Epithelial cell of proximal tubule (primary cell): ENCODE data around the gene SERPINF2. TPM values are rescaled to one million over a fixed set of nuclear protein-coding genes. Genes with fewer than 3 reads are reported as not detected.
"Not testable (repeated sequence)": the region's sequence is repeated elsewhere in the genome, so short reads cannot be mapped to it uniquely, and the experiment has no call there.

Source experiments
- DNase-seq: peaks from one replicate; pipeline ENCODE4 v3.0.0-alpha.2; 2011; ENCODE audit warnings: low read depth
- H3K4me3 ChIP-seq: 2 replicates; pipeline ENCODE4 v1.5.1; 2011; ENCODE audit warnings: low read depth, mild to moderate bottlenecking, low read length
- total RNA-seq: library from RNA; depleted of rRNA; stranded (reverse); fragments of >200 nt; gene quantifications from 2 replicates; pipeline ENCODE4 v1.2.3, GENCODE V29; 2015
- TF ChIP-seq, protein P1 (sequence below): conservative IDR thresholded peaks from 2 replicates; pipeline ENCODE4 v1.5.1; 2012; ENCODE audit warnings: low read depth, mild to moderate bottlenecking, low read length

Gene SERPINF2
- total RNA-seq, 1 donor from 2014 or later = 0.92 TPM

DNA sequence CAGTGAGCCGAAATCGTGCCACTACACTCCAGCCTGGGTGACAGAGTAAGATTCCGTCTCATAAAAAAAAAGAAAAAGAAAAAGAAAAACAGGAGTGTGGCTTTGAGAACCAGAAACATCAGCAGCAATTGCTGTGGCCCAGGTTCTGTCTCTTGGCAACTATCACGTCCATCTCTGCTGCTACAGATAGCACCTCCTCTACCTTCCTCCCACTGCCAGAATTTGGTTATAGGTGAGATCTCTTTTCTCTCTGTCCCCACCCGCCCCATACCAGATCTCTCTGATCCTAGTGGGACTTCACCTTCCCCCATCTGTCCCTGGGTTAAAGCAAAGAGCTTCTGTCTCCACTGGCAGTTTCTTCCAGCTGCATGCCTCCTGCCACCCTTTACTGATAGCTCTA lies 35.6 kb upstream of the SERPINF2 start:
- DNase-seq = no peak
- H3K4me3 ChIP-seq = no peak overlapping the region
- TF ChIP-seq, protein P1, sequence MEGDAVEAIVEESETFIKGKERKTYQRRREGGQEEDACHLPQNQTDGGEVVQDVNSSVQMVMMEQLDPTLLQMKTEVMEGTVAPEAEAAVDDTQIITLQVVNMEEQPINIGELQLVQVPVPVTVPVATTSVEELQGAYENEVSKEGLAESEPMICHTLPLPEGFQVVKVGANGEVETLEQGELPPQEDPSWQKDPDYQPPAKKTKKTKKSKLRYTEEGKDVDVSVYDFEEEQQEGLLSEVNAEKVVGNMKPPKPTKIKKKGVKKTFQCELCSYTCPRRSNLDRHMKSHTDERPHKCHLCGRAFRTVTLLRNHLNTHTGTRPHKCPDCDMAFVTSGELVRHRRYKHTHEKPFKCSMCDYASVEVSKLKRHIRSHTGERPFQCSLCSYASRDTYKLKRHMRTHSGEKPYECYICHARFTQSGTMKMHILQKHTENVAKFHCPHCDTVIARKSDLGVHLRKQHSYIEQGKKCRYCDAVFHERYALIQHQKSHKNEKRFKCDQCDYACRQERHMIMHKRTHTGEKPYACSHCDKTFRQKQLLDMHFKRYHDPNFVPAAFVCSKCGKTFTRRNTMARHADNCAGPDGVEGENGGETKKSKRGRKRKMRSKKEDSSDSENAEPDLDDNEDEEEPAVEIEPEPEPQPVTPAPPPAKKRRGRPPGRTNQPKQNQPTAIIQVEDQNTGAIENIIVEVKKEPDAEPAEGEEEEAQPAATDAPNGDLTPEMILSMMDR = no peak

DNA sequence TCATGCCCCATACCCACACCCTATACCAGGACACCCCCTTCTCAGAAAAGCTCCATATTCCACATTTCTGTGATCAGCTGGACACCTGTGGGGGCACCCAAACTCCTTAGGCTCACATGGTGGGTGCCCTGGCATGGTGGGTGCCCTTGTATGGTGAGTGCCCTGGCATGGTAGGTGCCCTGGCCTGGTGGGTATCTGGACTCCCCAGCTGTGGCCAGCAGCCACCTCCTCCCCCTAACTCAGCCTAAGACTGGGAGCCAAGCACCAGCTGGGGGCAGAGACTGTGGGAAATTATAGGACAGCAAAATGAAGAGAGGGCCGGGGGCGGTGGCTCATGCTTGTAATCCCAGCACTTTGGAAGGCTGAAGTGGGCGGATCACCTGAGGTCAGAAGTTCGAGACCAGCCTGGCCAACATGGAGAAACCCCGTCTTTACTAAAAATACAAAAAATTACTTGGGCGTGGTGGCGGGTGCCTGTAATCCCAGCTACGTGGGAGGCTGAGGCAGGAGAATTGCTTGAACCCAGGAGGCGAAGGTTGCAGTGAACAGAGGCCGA lies 33.8 kb upstream of the SERPINF2 start:
- H3K4me3 ChIP-seq, DNase-seq: not testable (repeated sequence)

DNA sequence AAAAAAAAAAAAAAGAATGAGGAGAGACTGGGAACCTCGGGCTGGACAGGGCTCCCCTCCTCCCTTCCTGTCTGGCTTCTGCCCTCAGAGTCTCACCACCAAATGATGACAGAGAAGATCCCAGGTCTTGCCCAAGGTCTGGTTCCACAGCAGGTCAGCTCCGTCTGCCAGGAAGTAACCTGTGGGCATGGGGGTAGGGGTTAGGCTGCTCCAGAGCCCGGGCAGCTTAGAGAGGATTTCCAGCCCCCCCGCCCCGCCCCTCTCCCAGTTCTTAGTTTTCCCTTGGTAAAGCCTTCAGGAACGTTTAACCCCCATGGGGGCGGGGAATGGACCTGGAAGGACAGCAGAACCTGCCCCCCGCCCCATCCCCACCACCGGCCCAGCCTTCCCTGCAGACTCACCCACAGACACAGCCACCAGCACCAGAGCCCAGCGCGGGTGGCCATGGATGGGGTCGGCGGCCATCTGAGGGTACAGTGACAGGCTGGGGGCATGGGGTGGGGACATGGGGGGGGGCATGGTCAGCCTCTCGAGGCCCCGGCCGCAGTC lies 33.2 kb upstream of the SERPINF2 start:
- TF ChIP-seq, protein P1 = no peak
- DNase-seq = no peak
- peak overlapping the region; percentile 80 for H3K4me3 ChIP-seq

DNA sequence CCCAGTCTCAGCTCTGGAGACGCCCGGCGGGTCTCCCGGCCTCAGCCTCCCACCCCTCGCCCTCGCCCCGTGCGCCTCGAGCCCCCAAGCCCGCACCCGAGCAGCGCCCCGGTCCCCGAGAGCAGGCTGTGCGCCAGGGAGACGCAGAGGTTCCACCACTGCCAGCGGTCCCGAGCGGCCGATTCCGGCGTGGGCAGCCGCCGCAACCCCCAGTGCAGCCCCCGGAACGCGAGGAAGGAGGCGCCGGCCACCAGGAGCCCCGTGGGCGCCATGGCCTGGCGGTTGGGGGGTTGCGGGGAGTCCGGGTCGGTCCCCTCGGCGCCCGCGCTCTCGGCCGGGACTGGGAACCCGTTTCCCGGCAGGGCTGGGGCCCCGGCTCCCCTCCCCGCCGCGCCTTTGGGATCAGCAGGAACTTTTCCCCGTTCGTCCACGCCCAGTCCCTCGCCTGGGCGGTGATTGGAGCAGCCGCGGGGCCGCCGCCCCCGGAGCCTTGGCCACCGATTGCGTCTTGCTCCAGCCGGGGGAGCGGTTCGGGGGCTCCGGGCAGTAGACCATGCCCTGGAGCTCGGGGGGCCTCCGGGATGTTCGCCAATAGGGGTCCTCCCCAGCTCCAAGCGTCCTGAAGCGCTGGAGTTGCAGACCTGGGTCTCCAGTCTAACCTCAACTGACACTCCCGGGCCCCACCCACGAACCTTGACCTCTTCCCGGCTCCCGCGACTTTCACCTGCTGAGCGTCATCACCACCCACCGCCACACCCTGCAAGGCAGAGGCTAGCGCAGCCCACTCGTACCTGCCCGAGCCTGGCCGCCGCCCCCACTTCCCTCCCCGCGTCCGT lies 32.5 kb upstream of the SERPINF2 start, which contains the start of gene TLCD2:
Gene TLCD2 (minus strand): TSS at position 407 of the 836 bp plus-strand sequence. CDS start 135 bp downstream, at position 272.
- no peak for DNase-seq
- TF ChIP-seq, protein P1 = no peak
- H3K4me3 ChIP-seq = peak within 1 kb of the TSS; percentile 80

DNA sequence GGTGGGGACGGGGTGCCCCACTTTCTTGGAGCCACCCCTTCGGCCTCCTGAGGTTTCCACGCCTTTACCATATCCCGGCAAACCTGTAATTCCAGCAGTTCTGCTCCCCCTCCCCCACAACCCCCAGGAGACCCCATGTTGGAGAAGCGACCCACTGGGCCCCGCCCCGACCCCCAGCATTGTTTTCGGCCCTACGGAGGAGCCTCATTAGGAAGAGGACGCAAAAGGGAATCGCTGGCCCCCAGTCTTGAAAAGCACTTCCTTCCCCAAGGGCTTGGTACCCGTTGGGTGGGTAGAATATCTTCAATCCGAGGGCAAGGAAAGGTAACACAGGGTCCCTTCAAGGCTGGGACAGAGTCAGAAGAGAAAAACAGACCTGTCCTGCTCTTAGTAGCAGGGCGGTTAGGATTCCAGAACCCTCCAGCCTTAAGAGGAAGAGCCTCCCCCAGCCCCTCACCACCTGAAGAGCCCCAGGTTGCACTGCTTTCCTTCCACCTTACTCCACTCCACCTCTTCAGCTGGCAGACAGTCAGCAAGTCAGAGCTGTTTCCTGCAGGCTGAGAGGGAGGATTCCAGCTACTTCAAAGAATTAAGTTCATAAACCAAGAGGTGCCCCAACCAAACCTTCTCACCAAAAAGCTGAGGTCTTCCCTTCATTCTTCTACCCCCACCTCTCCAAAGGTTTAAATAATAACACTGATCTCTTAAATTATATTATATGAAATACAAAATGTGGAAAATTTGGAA lies 31.7 kb upstream of the SERPINF2 start:
- TF ChIP-seq, protein P1 = no peak
- H3K4me3 ChIP-seq = peak overlapping the region; percentile 80
- DNase-seq = no peak

DNA sequence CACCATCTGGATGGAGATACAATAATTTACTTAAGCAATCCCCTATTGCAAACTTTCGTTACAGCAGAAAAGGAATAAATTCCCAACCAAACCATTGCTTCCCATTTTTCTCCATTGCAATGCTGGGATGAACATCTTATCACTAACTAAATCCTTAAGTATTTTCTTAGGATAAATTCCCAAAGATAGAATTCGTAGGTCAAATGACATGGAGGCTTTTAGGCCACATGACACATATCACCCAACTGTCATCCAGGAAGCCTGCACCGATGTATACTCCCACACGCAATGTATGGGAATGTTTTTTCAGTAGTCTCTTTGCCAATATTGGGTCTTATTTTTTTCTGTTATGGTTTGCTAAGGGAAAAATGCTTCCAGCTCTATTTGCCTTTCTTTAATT lies 30.9 kb upstream of the SERPINF2 start:
- DNase-seq = no peak
- TF ChIP-seq, protein P1 = no peak
- H3K4me3 ChIP-seq = no peak overlapping the region

DNA sequence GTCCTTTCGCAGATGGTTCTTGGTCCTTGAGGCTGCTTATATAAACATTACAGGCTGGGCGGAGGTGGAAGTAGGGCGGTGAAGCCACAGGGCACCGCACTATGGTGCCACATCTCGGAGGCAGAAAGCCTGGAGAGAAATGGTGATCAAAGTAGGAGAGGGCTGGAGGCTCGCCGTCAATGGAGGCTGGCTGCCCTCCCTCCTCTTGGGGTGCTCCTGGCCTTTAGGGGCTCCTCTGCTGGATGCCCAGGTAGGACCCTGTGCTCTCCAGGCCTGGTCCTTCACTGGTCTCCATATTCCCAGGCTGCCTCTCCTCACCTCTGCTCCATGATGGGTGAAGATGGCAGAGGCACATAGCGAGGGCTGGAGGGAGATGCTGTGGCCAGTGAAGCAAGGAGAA lies 30.4 kb upstream of the SERPINF2 start:
- TF ChIP-seq, protein P1 = no peak
- DNase-seq = no peak

More for the DNA sequence above, 30.4 kb upstream of the SERPINF2 start:
- H3K4me3 ChIP-seq = no peak overlapping the region
